Measurements from ENCODE around the gene RCBTB1.

The RCBTB1 gene

GRCh38 chr13:49585220-49586157 lies at the start of gene RCBTB1:
Gene RCBTB1 (minus strand): TSS chr13:49585558. CDS start chr13:49567279, 18,279 bp downstream.
- Mint-ChIP-seq H3K27ac (peak within 1 kb of the TSS; percentile 95), H3K4me3 (peak within 1 kb of the TSS; percentile 93 to 99), H3K9me3 (no peaks in the 10 kb centered on the region), H3K36me3 (peaks cover 16 to 22% of the 10 kb centered on the region in 2 donors), H3K4me1 (peaks cover 13 to 32% of the 10 kb centered on the region in 2 donors), H3K27me3 (no peaks in the 10 kb centered on the region)
- peak; percentile 64 for DNase-seq
- peak; percentile 94 to 97 for ATAC-seq (replicated peaks)

GRCh38 chr13:49633710-49634109 lies 48.4 kb upstream of the RCBTB1 start:
- Mint-ChIP-seq H3K27me3 (no peaks in the 10 kb centered on the region), H3K4me1 (peaks cover 28 to 59% of the 10 kb centered on the region in 2 donors), H3K36me3 (peaks cover 34 to 47% of the 10 kb centered on the region in 2 donors), H3K27ac (no peak overlapping the region), H3K4me3 (no peak overlapping the region), H3K9me3 (no peaks in the 10 kb centered on the region)
- ATAC-seq (replicated peaks) (no peak), DNase-seq (no peak)

- H3K27me3 Mint-ChIP-seq, result no peaks in the 10 kb centered on the region
- H3K4me3 Mint-ChIP-seq, result no peak overlapping the region
- DNase-seq (no peak), ATAC-seq (replicated peaks) (no peak)
- H3K4me1 Mint-ChIP-seq, result peaks cover 30 to 68% of the 10 kb centered on the region in 2 donors
- peaks cover 29 to 46% of the 10 kb centered on the region in 2 donors for H3K36me3 Mint-ChIP-seq
- no peaks in the 10 kb centered on the region for H3K9me3 Mint-ChIP-seq
- no peak overlapping the region for H3K27ac Mint-ChIP-seq
Measured at GRCh38 chr13:49632156-49632555, 46.8 kb upstream of the RCBTB1 start.

GRCh38 chr13:49630580-49630979 lies 45.2 kb upstream of the RCBTB1 start:
- Mint-ChIP-seq H3K4me1 (peaks cover 27 to 58% of the 10 kb centered on the region in 2 donors), H3K36me3 (peaks cover 21 to 36% of the 10 kb centered on the region in 2 donors), H3K9me3 (no peaks in the 10 kb centered on the region), H3K27me3 (no peaks in the 10 kb centered on the region), H3K27ac (no peak overlapping the region), H3K4me3 (no peak overlapping the region)
- ATAC-seq (replicated peaks), result no peak
- DNase-seq, result no peak

DNA sequence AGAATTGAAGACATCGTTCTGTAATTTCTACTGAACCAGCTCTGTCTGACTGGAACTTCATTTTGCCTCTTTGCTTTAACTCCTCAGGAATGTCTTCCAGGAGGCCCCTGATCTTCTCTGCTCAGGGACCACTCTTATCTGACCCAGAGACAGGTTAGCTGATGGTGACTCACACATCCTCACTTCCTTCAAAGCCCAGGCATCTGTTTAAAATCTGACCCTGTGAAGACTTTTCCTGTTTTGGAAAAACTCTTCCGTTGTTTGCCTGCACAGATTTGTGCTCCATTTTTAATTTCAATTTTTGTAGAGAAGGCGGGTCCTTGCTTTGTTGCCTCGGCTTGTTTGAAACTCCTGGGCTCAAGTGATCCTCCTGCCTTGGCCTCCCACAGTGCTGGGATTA lies 44.6 kb upstream of the RCBTB1 start:
- Mint-ChIP-seq H3K27me3 (no peaks in the 10 kb centered on the region), H3K4me1 (peaks cover 23 to 51% of the 10 kb centered on the region in 2 donors), H3K27ac (no peak overlapping the region), H3K36me3 (peaks cover 21 to 33% of the 10 kb centered on the region in 2 donors), H3K9me3 (no peaks in the 10 kb centered on the region), H3K4me3 (peak overlapping the region in 1 of 2 donors; percentile 28)
- ATAC-seq (replicated peaks), result no peak
- no peak for DNase-seq

GRCh38 chr13:49629196-49629938 lies 44.0 kb upstream of the RCBTB1 start:
- DNase-seq (no peak), ATAC-seq (replicated peaks) (no peak)
- Mint-ChIP-seq H3K36me3 (peaks cover 21 to 28% of the 10 kb centered on the region in 2 donors), H3K27ac (peak overlapping the region; percentile 98), H3K27me3 (no peaks in the 10 kb centered on the region), H3K4me3 (peak overlapping the region; percentile 93 to 99), H3K9me3 (no peaks in the 10 kb centered on the region), H3K4me1 (peaks cover 20 to 47% of the 10 kb centered on the region in 2 donors)

DNA sequence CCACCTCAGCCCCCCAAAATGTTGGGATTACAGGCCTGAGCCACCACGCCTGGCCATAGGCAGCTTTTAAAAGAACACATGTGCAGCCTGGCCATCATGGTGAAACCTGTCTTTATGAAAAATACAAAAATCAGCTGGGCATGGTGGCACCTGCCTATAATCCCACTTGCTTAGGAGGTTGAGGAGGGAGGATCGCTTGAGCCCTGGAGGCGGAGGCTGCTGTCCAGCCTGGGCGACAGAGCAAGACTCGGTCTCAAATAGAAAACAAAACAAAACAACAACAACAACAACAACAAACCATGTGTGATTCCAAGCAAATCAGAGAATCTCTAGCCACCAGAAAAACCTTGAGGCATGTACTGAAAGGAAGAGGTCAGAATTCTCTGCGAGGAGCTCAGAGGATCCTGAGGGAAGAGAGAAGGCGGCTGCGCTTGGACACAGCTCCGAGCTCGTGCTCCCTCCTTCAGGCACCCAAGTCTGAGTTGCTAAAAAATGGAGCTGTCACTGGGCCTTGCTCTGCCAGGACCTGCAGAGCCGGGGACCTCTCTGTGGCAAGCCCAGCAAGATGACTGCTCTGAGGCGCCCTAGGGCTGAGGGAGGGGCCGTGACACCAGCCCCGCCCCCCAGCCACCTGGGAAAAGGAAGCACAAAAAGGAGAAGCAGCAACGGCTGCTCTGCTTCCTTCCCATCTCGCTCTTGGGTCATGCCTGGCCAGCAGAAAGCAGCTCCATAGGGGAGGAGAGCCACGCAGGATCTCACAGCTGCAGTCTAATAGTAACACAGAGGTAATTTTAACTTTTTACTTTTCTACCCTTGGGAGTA lies 42.7 kb upstream of the RCBTB1 start, which contains the start of gene ARL11:
Gene ARL11, plus strand, starts transcription at position 677 of the 822 bp plus-strand sequence. CDS start 1,941 bp downstream, outside the sequence.
- ATAC-seq (replicated peaks) (peak; percentile 98 to 99), DNase-seq (peak; percentile 83)
- Mint-ChIP-seq H3K4me1 (peaks cover 15 to 40% of the 10 kb centered on the region in 2 donors), H3K9me3 (no peaks in the 10 kb centered on the region), H3K36me3 (peaks cover 16 to 23% of the 10 kb centered on the region in 2 donors), H3K4me3 (peak within 1 kb of the TSS; percentile 93 to 99), H3K27me3 (no peaks in the 10 kb centered on the region), H3K27ac (peak within 1 kb of the TSS; percentile 98)

GRCh38 chr13:49625392-49626079 lies 40.2 kb upstream of the RCBTB1 start:
- no peak for DNase-seq

GRCh38 chr13:49624229-49624628 lies 38.9 kb upstream of the RCBTB1 start:
- no peaks in the 10 kb centered on the region for H3K27me3 Mint-ChIP-seq
- no peak overlapping the region for H3K27ac Mint-ChIP-seq
- no peak overlapping the region for H3K4me3 Mint-ChIP-seq
- H3K4me1 Mint-ChIP-seq, result peaks cover 11 to 14% of the 10 kb centered on the region in 2 donors
- no peaks in the 10 kb centered on the region for H3K9me3 Mint-ChIP-seq
- ATAC-seq (replicated peaks) (no peak), DNase-seq (no peak)
- peaks cover 0 to 4% of the 10 kb centered on the region in 2 donors for H3K36me3 Mint-ChIP-seq

More at GRCh38 chr13:49625392-49626079, 40.2 kb upstream of the RCBTB1 start:
- H3K9me3 Mint-ChIP-seq, result no peaks in the 10 kb centered on the region
- peaks cover 6 to 9% of the 10 kb centered on the region in 2 donors for H3K36me3 Mint-ChIP-seq
- peak overlapping the region; percentile 56 for H3K27ac Mint-ChIP-seq
- no peaks in the 10 kb centered on the region for H3K27me3 Mint-ChIP-seq
- H3K4me3 Mint-ChIP-seq, result no peak overlapping the region
- H3K4me1 Mint-ChIP-seq, result peaks cover 14 to 26% of the 10 kb centered on the region in 2 donors
- no peak for ATAC-seq (replicated peaks)

DNA sequence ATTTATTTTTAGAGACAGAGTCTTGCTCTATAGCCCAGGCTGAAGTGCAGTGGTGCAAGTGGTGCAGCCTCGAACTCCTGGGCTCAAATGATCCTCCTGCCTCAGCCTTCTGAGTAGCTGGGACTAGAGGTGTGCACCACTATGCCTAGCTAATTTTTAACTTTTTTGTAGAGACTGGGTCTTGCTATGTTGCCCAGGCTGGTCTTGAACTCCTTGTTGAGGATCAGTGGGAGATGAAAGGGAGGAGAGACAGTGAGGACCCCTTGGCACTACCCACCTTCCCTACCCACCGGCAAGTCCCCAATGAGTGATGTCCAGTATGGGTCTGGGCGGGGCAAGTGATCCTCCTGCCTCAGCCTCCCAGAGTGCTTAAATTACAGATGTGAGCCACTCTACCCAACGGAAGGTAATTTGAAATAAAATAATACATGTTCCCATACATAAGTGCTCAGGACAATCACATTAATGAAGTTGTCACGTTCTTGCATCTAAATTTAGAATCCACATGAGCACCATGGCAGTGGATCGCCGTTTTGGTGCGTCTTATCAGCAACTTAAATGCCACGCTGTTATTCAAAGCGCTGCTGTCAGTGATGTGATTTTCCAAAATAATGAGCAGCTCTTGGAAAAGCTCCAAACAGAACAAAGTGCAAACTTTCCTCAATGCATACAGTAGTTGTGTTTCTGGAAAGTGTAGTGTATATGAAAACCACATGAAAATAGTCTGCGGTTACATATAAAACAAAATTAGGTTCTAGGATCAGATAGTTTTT lies 37.0 kb upstream of the RCBTB1 start:
- DNase-seq (no peak), ATAC-seq (replicated peaks) (no peak)
- no peak overlapping the region for H3K27ac Mint-ChIP-seq
- H3K36me3 Mint-ChIP-seq, result no peaks in the 10 kb centered on the region
- H3K9me3 Mint-ChIP-seq, result no peaks in the 10 kb centered on the region
- no peak overlapping the region for H3K4me3 Mint-ChIP-seq
- H3K4me1 Mint-ChIP-seq, result no peaks in the 10 kb centered on the region
- H3K27me3 Mint-ChIP-seq, result no peaks in the 10 kb centered on the region

GRCh38 chr13:49620170-49620621 lies 34.8 kb upstream of the RCBTB1 start:
- no peak for ATAC-seq (replicated peaks)
- no peaks in the 10 kb centered on the region for H3K27me3 Mint-ChIP-seq
- no peaks in the 10 kb centered on the region for H3K9me3 Mint-ChIP-seq
- H3K36me3 Mint-ChIP-seq, result no peaks in the 10 kb centered on the region
- H3K4me3 Mint-ChIP-seq, result no peak overlapping the region
- DNase-seq, result no peak
- H3K4me1 Mint-ChIP-seq, result no peaks in the 10 kb centered on the region
- no peak overlapping the region for H3K27ac Mint-ChIP-seq

DNA sequence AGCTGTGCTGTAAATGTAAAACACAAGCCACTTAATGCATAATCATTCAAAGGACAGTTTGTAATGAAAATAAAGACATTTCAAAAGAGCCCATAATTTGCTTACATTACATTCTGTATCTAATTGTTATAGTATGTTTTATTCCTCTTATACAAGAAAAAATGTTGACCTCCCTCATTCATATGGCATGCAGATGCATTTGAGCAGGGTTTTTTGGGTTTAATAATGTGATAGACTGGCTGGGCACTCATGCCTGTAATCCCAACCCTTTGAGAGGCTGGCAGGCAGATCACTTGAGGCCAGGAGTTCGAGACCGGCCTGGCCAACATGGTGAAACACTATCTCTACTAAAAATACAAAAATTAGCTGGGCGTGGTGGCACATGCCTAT lies 31.3 kb upstream of the RCBTB1 start:
- Mint-ChIP-seq H3K36me3 (no peaks in the 10 kb centered on the region), H3K27ac (no peak overlapping the region), H3K27me3 (no peaks in the 10 kb centered on the region), H3K9me3 (peaks cover 0 to 1% of the 10 kb centered on the region in 2 donors), H3K4me1 (no peaks in the 10 kb centered on the region), H3K4me3 (no peak overlapping the region)
- ATAC-seq (replicated peaks) (no peak), DNase-seq (no peak)
